PC-3 (cell line): ENCODE measurements around the gene RAC3.

Experiments used
- CTCF ChIP-seq: fragments of 300-600 bp; sonication (generic); conservative IDR thresholded peaks from 2 replicates; pipeline ENCODE4 v1.5.1; 2017; ENCODE audit warnings: antibody characterized with exemption, low read depth, mild to moderate bottlenecking, low read length
- EZH2 ChIP-seq: fragments of 300-600 bp; sonication (generic); IDR thresholded peaks from one replicate; pipeline ENCODE4 v1.6.1; 2017; ENCODE audit warnings: antibody characterized with exemption, mild to moderate bottlenecking, low read length; ENCODE audit not compliant: unreplicated experiment
- EZH2phosphoT487 ChIP-seq: fragments of 300-600 bp; sonication (generic); IDR thresholded peaks from 2 replicates; pipeline ENCODE4 v1.6.1; 2018; ENCODE audit warnings: mild to moderate bottlenecking, antibody characterized with exemption, low read length, borderline replicate concordance

- no peak for TF ChIP-seq CTCF
- no peak for TF ChIP-seq EZH2
- no peak for TF ChIP-seq EZH2phosphoT487
Measured at GRCh38 chr17:82049521-82049971, 18.1 kb downstream of the RAC3 start.
